Measurements from ENCODE around the gene ATP6V0A4. TPM values are rescaled to one million over a fixed set of nuclear protein-coding genes. Genes with fewer than 3 reads are reported as not detected.

The ATP6V0A4 gene
- total RNA-seq, 2 donors from 2014 or later: not detected

- no peaks in the 10 kb centered on the region for H3K9me3 ChIP-seq
- DNase-seq: no peak
- no peak overlapping the region for H3K4me3 ChIP-seq
- no peaks in the 10 kb centered on the region for H3K36me3 ChIP-seq
- H3K27me3 ChIP-seq: no peaks in the 10 kb centered on the region
- no peak overlapping the region for H3K27ac ChIP-seq
- intact Hi-C loops (cut with DNase I): no loop called here
- H3K9ac ChIP-seq (ENCODE audit: low read depth in 2 of 2, low read length in 2 of 2): no peak overlapping the region
- TF ChIP-seq, protein P1, sequence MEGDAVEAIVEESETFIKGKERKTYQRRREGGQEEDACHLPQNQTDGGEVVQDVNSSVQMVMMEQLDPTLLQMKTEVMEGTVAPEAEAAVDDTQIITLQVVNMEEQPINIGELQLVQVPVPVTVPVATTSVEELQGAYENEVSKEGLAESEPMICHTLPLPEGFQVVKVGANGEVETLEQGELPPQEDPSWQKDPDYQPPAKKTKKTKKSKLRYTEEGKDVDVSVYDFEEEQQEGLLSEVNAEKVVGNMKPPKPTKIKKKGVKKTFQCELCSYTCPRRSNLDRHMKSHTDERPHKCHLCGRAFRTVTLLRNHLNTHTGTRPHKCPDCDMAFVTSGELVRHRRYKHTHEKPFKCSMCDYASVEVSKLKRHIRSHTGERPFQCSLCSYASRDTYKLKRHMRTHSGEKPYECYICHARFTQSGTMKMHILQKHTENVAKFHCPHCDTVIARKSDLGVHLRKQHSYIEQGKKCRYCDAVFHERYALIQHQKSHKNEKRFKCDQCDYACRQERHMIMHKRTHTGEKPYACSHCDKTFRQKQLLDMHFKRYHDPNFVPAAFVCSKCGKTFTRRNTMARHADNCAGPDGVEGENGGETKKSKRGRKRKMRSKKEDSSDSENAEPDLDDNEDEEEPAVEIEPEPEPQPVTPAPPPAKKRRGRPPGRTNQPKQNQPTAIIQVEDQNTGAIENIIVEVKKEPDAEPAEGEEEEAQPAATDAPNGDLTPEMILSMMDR (IDR thresholded peaks at IDR 0.05): no peak
- H3K4me1 ChIP-seq: no peaks in the 10 kb centered on the region
Measured at GRCh38 chr7:138828302-138828701, 30.3 kb upstream of the ATP6V0A4 start.

- Histone ChIP-seq H3K27me3 (no peaks in the 10 kb centered on the region), H3K9me3 (no peaks in the 10 kb centered on the region), H3K4me1 (no peaks in the 10 kb centered on the region), H3K4me3 (no peak overlapping the region), H3K27ac (no peak overlapping the region), H3K36me3 (no peaks in the 10 kb centered on the region), H3K9ac (ENCODE audit: low read depth in 2 of 2, low read length in 2 of 2) (no peak overlapping the region)
- intact Hi-C loops (cut with DNase I): no loop called here
- TF ChIP-seq, protein P1 (IDR thresholded peaks at IDR 0.05): no peak
- DNase-seq: no peak
Measured at GRCh38 chr7:138825049-138825721, 27.2 kb upstream of the ATP6V0A4 start.

DNA sequence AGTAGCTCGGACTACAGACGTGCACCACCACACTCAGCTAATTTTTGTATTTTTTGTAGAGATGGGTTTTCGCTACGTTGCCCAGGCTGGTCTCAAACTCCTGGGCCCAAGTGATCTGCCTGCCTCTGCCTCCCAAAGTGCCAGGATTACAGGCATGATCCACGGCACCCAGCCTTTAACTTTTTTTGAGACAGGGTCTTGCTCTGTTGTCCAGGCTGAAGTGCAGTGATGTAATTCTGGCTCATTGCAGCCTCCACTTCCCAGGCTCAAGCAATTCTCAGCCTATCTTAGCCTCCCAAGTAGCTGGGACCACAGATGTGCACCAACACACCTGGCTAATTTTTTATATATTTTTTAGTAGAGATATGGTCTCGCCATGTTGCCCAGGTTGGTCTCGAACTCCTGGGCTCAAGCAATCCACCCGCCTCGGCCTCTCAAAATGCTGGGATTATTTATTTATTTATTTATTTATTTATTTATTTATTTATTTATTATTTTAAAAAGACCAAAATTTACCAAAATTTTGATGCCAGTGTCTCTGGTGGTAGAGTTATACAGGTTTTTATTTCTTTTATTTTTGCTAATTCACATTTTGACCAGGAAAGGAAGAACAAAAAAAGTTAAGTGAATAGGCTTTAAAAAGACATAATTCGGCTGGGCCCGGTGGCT, 25.0 kb upstream of the ATP6V0A4 start:
- no peak overlapping the region for H3K9ac ChIP-seq (ENCODE audit: low read depth in 2 of 2, low read length in 2 of 2)
- intact Hi-C loops (cut with DNase I): no loop called here
- H3K9me3 ChIP-seq: no peaks in the 10 kb centered on the region
- H3K27me3 ChIP-seq: no peaks in the 10 kb centered on the region
- no peak for DNase-seq
- TF ChIP-seq, protein P1 (IDR thresholded peaks at IDR 0.05): no peak
- no peaks in the 10 kb centered on the region for H3K4me1 ChIP-seq
- no peaks in the 10 kb centered on the region for H3K36me3 ChIP-seq
- no peak overlapping the region for H3K4me3 ChIP-seq
- H3K27ac ChIP-seq: no peak overlapping the region

DNA sequence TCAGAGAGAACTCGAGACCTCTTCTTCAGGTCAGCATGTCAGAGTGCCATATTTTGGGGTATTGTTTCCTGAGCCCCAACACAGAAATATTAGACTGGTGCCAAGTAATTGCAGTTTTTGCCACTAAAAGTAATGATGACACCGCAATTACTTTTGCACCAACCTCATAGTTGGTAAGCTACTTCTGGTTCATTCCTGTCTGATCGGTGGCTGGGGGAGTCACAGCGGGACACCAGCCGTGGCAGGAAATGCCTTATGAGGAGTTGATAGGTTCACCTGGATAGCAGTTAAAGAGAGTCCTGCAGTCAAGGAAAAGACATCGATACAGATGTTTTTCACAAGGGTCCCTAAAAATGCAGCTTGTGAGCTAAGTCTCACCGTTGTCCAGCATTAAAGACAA, 23.9 kb upstream of the ATP6V0A4 start:
- Histone ChIP-seq H3K4me3 (no peak overlapping the region), H3K9ac (ENCODE audit: low read depth in 2 of 2, low read length in 2 of 2) (no peak overlapping the region), H3K4me1 (no peaks in the 10 kb centered on the region), H3K36me3 (no peaks in the 10 kb centered on the region), H3K9me3 (no peaks in the 10 kb centered on the region), H3K27me3 (no peaks in the 10 kb centered on the region), H3K27ac (no peak overlapping the region)
- TF ChIP-seq, protein P1 (IDR thresholded peaks at IDR 0.05): no peak
- DNase-seq: no peak
- intact Hi-C loops (cut with DNase I): no loop called here

DNA sequence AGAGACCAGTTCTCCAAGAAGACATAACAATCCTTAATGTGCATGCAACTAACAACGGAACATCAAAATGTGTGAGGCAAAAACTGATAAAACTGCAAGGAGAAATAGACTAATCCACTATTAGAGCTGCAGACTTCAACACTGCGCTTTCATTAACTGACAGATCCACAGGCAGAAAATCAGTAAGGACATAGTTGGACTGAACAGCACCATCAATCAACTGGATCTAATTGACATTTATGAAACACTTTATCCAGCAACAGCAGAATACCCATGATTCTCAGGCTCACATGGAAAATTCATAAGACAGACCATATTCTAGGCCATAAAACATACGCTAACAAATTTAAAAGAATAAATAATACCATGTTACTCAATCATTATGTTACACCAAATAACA, 21.6 kb upstream of the ATP6V0A4 start:
- TF ChIP-seq, protein P1 (IDR thresholded peaks at IDR 0.05): no peak
- no peaks in the 10 kb centered on the region for H3K36me3 ChIP-seq

More for the DNA sequence above, 21.6 kb upstream of the ATP6V0A4 start:
- no peak for DNase-seq
- Histone ChIP-seq H3K4me3 (no peak overlapping the region), H3K9ac (ENCODE audit: low read depth in 2 of 2, low read length in 2 of 2) (no peak overlapping the region), H3K9me3 (no peaks in the 10 kb centered on the region), H3K27me3 (no peaks in the 10 kb centered on the region), H3K27ac (no peak overlapping the region), H3K4me1 (no peaks in the 10 kb centered on the region)
- intact Hi-C loops (cut with DNase I): no loop called here
